ENCODE data around the gene ZNF317.

Gene ZNF317

DNA sequence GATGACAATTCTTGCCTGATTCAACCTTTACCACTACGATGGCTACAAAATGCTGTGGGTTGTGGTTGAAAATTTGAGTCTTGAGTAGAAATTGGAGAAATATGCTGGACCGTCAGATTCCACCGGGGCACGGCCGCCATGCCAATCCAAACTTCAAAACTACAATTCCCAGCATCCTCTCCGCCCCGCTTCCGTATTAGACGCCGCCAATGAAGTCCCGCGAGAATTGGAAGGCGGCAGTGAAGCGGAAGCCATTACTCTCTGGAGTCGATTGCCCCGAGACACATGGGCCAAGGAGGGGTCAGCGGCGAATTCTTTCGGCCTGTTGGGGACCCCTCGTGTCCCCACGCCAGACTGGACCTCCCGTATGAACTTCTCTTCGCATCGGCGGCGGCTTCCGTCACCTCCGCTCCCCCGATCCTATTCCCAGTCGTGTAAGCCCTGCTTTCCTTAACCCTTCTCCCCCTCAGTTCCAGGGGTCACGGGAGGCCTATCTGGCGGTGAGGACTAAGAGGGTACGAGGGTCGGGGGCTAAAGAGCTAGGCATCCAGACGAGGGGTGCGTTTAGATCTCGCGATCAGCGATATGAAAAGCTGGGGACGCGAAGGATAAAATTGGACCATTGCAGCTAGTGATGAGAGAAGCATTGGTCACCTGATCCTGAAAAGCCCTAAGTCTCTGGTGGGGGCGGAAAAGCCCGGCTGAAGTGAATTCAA, at the start of gene ZNF317:
Gene ZNF317 (plus strand): TSS at position 239 of the 716 bp plus-strand sequence. CDS start 15,620 bp downstream, outside the sequence.
- DNase-seq: peak; percentile 94

DNA sequence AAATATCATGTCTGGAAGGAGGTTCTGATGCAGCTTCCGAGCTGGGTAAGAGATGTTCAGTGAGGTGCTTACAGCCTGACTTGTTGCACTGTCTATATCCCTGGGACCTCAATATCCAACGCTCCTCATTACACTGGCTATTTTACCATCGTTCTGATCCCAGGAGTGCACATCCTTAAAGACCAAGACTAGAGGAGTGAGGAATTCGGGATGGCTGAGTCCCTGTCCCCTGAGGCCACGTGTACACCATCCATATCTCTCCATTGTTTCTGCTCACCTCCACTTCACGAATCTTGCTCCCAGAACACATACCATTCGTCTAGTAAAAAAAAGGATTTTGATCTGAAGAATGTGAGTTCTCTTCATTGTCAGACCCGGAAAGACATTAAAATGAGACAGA, 32.8 kb upstream of the ZNF317 start, which contains the start of gene OR7G2:
Gene OR7G2 (minus strand): TSS at position 101 of the 400 bp plus-strand sequence. CDS start 4,232 bp downstream, outside the sequence.
- no peak for DNase-seq

DNA sequence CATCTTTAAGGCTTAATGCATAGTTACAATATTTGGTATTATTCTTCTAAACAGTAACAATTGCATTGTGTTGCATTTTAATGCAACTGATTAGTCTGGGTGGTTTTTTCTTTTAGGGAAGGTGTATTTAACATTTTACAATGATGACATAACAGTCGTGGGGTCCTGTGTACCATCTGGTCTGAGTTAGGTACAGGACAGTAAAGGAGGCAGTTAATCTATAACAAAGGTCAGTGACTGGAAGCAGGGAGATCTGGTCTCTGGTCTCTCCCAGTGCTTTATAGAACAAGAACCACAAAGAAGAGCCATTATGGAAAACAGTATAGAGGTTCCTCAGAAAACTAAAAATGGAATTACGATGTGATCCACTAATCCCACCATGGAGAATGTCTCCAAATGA, 30.2 kb upstream of the ZNF317 start:
- DNase-seq: no peak

DNA sequence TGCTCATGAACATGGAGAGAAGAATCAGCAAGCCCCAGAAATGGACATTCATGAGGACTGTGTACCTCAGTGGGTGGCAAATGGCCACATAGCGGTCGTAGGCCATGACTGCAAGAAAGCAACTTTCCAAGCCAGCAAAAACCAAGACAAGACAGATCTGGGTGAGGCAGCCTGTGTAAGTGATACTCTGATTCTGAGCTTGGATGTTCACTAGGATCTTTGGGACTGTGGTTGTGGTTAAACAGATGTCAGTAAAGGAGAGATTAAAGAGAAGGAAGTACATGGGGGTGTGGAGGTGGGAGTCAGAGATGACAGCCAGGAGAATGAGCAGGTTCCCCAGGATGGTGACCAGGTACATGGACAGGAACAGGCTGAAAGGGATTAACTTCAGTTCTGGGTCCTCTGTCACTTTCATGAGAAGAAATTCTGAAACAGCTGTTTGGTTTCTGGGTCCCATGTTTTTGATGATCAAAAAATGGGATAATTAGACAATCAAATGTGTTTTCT, 24.8 kb upstream of the ZNF317 start, which contains the start of gene OR7G1:
Gene OR7G1 (minus strand): TSS at position 457 of the 507 bp plus-strand sequence. CDS start 0 bp downstream, at position 457.
- DNase-seq: no peak

DNA sequence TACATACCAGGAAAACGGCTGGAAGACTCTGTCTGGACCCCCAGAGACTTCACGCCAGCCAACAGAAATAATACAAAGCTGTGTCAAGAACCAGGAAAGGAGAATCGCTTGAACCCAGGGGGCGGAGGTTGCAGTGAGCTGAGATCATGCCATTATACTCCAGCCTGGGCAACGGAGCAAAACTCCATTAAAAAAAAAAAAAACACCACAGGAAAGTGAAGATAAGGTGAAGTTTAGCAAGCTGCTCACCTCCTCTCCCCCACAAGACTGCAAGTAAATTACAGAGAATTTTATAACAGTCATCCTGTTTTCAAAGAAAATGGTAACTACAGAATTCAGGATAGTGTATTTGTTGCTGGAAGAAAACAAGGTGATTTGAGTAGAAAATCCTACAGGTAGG, 23.6 kb upstream of the ZNF317 start:
- no peak for DNase-seq

DNA sequence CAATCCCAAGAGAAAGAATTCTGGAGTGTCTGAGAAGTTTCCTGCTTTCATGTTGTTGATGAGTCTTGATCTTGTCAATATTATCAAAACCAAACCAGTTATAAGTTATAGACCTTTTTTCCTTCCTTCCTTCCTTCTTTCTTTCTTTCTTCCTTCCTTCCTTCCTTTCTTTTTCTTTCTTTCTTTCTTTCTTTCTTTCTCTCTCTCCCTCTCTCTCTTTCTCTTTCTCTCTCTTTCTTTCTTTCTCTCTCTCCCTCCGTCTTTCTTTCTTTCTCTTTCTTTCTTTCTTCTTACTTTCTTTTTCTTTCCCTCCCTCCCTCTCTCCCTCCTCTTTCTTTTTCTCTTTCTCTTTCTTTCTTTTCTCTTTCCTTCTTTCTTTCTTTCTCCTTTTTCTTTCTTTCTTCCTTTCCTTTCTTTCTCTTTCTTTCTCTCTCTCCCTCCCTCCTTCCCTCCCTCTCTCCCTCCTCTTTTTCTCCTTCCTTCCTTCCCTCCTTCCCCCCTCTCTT, 13.2 kb upstream of the ZNF317 start, which contains the start of gene OR7G3:
Gene OR7G3 (minus strand): TSS at position 51 of the 506 bp plus-strand sequence. CDS start 0 bp downstream, at position 51.
- DNase-seq: no peak

DNA sequence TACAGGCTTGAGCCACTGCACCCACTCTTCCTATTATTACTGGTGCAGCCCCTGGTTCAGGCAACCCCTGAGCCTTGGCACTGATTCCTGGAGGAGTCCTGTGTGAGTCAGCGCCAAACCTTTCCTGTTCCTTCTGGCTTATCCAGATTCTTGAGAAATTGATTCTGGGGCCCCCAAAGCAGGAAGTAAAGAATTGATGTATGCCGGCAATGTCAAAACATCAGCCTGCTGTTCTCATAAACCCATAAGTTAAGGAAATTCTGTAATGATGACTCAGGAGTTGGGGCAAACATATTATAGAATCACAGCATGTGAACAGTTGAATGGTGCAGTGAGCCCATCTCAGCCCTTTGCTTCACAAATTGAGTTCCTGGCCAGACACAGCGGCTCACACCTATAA, 12.0 kb upstream of the ZNF317 start:
- no peak for DNase-seq

DNA sequence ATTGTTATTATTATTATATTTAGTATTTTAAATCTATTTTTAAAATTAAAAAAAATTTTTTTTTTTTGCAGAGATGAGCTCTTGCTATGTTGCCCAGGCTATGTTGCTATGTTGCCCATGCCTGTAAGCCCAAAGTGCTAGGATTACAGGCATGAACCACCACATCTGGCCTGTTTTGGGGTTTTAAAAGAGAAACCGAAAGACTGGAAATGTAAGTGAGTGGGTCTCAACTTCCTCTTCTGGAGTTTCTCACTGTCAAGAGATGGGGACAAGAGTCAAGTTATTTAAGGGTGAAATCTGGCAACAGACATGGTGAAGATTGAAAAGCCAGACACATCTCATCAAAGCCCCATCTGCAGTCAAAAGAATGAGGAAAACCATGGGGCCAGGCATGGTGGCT, 9.2 kb upstream of the ZNF317 start:
- no peak for DNase-seq

DNA sequence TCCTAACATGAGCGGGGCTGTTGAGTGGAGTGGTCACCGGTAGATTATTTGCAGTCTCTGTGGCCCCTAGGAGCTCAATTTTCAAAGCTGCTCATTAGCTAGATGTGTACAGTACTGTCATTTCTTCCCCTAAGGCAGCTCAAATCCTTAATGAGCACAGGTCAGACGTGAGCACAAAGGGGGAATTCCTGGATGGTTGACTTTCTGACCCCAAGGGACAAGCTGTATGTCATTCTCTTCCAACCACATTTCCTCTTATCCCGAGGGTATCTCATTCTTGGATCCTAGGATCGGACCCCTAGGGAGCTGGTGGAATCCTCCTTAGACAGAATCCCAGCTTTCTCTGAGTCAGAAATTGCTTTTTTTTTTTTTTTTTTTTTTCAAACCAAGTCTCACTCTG, 7.8 kb upstream of the ZNF317 start:
- DNase-seq: no peak

DNA sequence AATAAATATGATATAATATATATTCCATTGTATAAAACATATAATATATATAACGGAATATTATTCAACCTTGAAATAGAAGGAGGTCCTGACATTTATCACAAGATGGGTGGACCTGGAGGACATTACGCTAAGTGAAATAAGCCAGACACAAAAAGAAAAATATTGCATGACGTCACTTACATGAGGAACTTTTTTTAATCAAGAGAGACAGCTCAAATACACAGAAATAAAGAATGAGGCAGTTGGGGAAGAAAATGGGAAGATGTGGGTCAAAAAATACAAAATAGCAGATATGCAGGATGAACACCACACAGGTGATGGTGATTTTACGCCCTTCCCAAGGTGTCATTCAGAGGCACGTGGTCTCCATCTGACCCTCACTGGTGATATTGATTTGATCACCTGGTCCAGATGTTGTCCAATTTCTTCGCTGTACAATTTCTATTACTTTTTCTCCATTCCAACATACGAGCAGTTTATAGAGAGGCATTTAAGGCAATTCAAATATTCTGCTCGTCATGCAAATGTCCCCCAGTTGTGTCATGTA, 513 bp upstream of the ZNF317 start:
- DNase-seq: peak; percentile 34

DNA sequence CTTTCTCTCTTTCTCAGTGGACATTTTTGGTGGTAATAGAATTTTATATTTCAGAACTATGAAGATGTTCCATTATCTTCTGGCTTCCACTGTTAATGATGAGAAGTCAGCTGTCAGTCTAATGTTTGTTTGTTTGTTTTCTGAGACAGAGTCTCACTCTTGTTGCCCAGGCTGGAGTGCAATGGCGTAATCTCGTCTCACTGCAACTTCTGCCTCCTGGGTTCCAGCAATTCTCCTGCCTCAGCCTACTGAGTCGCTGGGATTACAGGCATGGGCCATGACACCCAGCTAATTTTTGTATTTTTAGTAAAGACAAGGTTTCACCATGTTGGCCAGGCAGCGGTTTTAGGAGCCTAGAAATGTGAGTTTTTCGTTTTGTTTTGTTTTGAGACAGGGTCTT, 4.7 kb downstream of the ZNF317 start:
- no peak for DNase-seq

DNA sequence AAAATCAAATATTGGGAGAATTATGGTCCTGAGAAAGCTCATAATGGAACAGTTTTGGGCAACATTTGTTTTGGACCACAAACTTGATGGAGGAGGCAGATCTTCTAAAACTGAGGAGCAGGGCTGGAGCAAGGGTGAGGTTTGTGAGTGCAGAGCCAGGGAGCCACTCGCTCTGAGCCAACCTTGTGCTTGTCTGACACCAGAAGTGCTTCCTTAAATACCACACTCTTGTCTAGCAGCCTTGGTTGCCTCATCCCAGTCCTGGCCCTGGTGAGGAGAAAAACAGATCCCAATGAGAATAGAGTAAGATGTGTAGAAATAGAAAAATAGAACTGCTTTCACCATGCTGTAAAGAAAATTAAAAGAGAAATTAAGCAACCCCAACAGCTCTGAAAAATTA, 6.7 kb downstream of the ZNF317 start:
- no peak for DNase-seq

DNA sequence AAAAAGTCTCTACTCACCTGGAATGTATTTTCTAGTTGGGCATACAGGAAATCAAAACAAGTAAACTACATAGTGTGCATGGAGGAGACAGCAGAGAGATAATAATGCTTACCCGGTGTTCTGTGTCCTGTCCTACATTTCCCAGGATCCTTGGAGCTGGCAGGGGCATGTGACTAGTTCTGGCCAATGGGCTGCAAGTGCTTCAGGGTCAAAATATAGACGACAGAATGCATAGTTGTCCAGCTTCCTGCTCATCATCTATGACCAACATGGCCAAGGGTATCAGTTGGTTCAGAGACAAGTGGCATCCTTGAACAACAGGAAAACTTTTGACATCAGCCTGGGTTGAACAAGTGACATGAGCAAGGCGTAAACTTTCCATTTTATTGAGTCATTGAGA, 8.5 kb downstream of the ZNF317 start:
- no peak for DNase-seq

DNA sequence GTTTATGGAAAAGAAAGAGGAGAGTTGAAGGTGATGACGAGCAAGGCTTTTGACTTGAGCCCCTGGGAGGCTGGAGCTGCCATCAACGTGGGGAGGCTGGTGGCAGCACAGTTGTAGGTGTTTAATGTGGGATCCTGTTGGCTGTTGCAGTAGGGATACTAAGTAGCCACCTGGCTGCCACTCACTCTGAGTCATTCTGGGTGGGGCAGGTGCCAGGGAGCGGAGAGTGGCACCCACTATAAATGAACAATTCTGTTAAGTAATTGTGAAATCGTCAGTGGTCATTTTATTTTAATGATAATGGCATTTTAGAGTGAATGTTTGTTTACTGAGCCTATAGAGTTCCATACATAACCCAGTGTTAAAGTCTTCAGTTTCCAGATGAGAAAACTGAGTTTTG, 9.8 kb downstream of the ZNF317 start:
- no peak for DNase-seq

DNA sequence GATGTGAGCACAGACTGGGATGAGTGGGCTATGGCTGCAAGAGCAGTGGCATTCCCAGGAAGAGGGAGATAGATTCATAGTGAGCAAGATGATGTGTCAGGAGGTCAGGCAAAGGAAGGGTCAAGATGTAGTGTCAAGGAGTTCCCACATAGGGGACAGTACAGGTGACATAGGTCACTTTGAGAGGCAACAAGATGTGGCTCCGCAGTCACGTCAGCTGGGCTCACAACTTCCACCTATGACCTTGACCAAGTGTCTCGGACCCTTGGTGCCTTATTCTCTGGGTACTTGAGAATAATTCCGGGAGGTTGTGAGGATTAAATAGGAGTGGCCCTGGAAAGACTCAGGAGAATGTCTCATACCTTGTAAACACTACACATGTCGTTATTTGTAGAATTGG, 10.5 kb downstream of the ZNF317 start:
- DNase-seq: no peak

DNA sequence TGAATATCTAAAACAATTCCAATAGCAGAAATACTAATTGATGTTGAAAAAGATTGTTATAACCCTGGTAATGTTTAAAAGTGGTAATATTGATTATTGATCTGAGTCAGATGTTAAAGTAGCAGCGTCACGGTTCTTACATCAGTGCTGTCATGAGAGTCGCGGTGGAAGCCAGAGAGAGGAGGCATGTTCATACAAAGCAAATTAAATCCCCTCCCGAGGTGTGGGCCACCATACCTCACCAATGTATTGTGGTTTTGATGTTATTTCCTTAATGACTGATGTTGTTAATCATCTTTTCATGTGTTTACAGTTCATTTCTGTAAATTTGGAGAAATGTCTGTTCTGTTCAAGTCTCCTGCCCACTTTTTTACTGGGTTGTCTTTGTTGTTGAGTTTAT, 11.2 kb downstream of the ZNF317 start:
- no peak for DNase-seq

DNA sequence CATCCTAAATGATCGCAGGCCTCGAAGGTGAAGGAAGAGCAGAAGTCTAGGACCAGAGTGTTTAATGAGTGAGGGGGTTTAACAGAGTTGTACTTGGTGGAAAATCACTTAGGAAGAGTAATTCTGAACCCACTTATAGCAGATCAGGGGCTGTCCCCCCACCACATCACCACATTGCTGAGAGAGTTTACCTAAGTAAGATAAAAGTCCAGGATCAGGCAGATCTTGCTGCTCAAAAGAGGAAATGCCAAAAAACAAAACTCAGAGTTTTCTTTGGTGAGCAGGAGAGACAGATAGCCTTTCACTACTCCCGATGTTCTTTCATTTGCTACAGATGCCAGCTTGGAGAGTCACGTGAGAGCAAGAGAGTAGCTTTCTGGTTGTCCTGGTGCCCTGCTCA, 15.4 kb downstream of the ZNF317 start:
- DNase-seq: no peak

DNA sequence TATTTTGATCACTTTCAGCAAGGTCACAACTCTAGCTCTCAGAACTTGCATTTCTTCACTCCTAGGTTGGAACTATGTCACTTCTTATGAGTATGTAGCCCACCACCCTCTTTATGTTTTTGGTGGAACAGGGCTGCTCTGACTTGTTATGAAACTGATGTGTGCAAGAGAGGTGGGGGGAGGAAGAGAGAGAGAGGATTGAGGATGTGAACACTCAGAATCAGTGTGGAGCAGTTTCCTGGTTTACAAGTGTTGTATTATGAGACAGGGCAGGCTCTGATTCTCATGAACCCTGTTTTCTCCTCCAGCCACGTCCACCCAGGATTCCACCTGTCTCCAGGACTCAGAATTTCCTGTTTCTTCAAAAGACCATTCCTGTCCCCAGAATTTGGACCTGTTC, 16.1 kb downstream of the ZNF317 start:
- DNase-seq: no peak

DNA sequence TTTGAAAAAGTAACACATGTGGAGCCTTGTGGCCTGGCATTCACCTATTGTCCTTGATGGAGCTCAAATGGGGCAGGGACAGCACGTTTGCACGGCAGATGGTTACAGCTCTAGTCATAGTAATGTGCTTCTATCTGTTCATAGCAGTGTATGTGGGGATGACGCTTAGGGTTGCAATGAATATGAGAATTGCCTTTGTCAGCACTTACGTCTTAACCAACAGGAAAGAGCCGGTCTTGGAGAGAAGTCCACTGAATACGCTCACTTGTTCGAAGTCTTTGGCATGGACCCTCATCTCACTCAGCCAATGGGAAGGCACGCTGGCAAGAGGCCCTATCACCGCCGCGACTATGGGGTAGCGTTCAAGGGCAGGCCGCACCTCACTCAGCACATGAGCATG, 19.7 kb downstream of the ZNF317 start:
- DNase-seq: no peak

DNA sequence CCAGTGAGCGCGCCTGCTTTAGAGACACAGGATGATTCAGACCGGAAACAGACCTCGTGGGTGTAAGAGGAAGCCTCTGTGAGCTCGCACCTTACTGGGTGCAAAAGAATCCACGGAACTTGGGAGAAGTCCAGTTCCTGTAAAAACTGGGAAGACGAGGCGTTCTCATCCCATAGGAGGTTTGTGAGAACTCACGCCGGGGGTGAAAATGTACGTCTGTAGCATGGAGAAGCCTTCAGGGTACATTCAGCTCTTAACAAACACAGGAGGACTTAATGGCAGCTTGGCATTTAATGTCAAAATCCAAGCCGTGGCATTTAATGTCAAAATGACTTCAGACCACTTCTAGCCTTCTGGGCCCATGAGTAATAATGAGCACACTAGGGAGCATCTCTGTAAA, 21.2 kb downstream of the ZNF317 start:
- no peak for DNase-seq

DNA sequence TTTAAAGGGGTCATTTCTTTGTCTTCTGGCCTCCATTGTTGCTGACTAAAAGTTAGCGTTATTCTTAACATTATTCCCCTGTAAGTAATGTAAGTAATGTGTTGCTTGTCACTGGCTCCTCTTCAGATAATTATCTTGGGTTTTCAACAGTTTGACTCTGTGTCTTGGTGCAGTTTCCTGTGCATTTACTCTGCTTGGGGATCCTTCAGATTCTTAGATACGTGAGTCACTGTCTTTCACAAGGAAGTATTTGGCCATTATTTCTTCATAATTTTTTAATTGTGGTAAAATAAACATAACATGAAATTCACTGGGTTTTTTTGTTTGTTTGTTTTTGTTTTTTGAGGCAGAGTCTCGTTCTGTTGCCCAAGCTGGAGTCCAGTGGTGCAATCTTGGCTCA, 25.1 kb downstream of the ZNF317 start:
- no peak for DNase-seq

DNA sequence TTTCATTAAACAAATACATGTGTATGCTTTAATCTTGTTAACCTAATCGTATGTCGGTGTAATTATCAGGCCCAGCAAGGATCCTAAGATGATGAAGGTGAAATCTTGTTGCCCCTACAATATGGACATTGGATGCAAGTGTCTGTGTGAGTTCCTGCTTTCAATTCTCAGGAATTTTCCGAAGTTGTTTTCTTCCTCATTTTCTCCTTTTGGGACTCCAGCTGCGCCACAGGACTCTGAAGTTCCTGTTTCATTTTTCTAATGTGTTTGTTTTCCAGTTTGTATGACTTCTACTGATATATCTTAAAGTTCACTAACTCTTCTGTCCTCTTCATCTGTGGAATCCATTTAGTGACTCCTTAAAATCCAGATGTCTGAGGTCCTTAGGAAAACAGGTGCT, 26.6 kb downstream of the ZNF317 start:
- DNase-seq: no peak

DNA sequence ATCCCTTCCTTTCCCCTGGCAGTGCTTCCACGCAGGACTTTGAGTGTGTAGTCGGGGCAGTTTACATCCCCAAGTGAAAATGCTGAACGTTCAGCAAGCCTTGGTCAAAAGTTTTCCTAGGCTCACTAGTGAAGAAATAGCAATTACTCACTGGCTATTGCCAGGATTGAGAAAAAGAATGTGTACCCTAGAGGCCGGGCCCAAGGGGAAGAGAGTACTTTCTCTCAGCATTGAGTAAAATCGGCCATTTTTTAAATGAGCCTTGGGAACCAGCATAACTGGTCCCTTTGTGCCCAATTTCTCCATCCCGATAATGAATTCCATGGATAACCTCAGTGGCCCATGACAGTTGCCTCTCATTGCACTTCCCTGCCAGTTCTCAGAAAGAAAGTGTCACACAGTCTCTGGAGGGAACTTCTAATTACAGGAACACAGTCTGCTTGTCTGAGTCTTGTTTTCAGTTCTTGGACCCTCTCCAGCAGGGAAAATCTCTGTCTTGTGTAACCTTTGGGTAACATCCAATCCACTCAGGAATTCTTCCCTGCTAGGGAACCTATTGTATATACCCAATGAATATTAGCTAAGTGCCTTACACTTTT, 31.3 kb downstream of the ZNF317 start:
- no peak for DNase-seq

DNA sequence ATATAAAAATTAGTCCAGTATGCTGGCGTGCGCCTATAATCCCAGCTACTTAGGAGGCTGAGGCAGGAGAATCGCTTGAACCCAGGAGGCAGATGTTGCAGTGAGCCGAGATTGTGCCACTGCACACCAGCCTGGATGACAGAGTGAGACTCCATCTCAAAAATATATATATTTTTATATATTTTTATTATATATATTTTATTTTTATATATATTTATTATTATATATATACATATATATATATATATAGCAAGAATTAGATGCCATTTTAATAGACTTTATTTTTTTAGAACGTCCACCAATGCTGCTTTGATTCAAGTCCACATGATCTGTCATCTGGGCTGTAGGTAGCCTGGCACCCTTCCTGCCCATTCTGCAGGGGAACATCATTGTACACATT, 35.1 kb downstream of the ZNF317 start:
- no peak for DNase-seq

All from DMS79 treated with DMSO at 0.1 percent for 48 hours (cell line).